Left renal cortex interstitium (tissue), 4 donors: ENCODE results near the gene MLLT11. TPM values are rescaled to one million over a fixed set of nuclear protein-coding genes. Genes with fewer than 3 reads are reported as not detected.
A peak's percentile ranks its signal among the peaks of the same experiment; 100 is the strongest.
"Not testable (repeated sequence)": the region's sequence is repeated elsewhere in the genome, so short reads cannot be mapped to it uniquely, and the experiment has no call there.

Experiments used
- DNase-seq, 4 donors: peaks; one replicate each; pipeline ENCODE4 v3.0.0-alpha.2; 2013; ENCODE audit warnings: low read depth in 4 of 4, low spot score in 2 of 4, missing footprints in 1 of 4
- polyA plus RNA-seq, 4 donors: library from polyadenylated mRNA; unstranded; fragments of 120-200 nt; gene quantifications; one replicate each; pipeline ENCODE4 v1.2.1, GENCODE V29; 2013; ENCODE audit not compliant: insufficient read length in 4 of 4

The MLLT11 gene
- polyA plus RNA-seq, 4 donors: 24.0 to 26.1 (median 24.6) TPM

- no peak for DNase-seq
Measured at GRCh38 chr1:151055581-151055980, 4.6 kb upstream of the MLLT11 start.

GRCh38 chr1:151056149-151056548 is 4.0 kb upstream of the MLLT11 start:
- DNase-seq: no peak

- peak in 3 of 4 donors; percentile 41 to 79 (median 57) for DNase-seq
Measured at GRCh38 chr1:151058692-151059091, 1.5 kb upstream of the MLLT11 start.

GRCh38 chr1:151059109-151060006 is 839 bp upstream of the MLLT11 start, which contains the start of gene CDC42SE1:
TSS of gene CDC42SE1 (minus strand) at chr1:151059622. CDS start at chr1:151055730, 3,892 bp downstream.
- peak; percentile 69 to 81 (median 73) for DNase-seq

- no peak for DNase-seq
Measured at GRCh38 chr1:151060657-151061421, 642 bp downstream of the MLLT11 start.

GRCh38 chr1:151061704-151062103 is 1.5 kb downstream of the MLLT11 start:
- no peak for DNase-seq

- no peak for DNase-seq
Measured at GRCh38 chr1:151062741-151063371, 2.7 kb downstream of the MLLT11 start.

- DNase-seq: no peak
Measured at GRCh38 chr1:151065089-151065645, 5.0 kb downstream of the MLLT11 start.

GRCh38 chr1:151067185-151067584 is 7.0 kb downstream of the MLLT11 start:
- no peak for DNase-seq

- DNase-seq: no peak
Measured at GRCh38 chr1:151069103-151069486, 8.9 kb downstream of the MLLT11 start.

GRCh38 chr1:151070474-151071276 is 10.5 kb downstream of the MLLT11 start, which contains the start of gene GABPB2:
TSS of gene GABPB2 (plus strand) at chr1:151070761. CDS start at chr1:151088190, 17,429 bp downstream.
- peak; percentile 88 to 99 (median 90) for DNase-seq

- no peak for DNase-seq
Measured at GRCh38 chr1:151072224-151072623, 12.0 kb downstream of the MLLT11 start.

- DNase-seq: no peak
Measured at GRCh38 chr1:151085953-151086559, 25.9 kb downstream of the MLLT11 start.

- DNase-seq: not testable (repeated sequence)
Measured at GRCh38 chr1:151097426-151097825, 37.2 kb downstream of the MLLT11 start.

GRCh38 chr1:151098126-151098525 is 37.9 kb downstream of the MLLT11 start:
- no peak for DNase-seq

- no peak for DNase-seq
Measured at GRCh38 chr1:151104630-151105029, 44.4 kb downstream of the MLLT11 start.

- DNase-seq: no peak
Measured at GRCh38 chr1:151106894-151107293, 46.7 kb downstream of the MLLT11 start.

GRCh38 chr1:151108331-151108730 is 48.1 kb downstream of the MLLT11 start:
- no peak for DNase-seq

GRCh38 chr1:151113877-151114276 is 53.7 kb downstream of the MLLT11 start:
- no peak for DNase-seq
